ENCODE results near the gene TUBB8B. TPM values are rescaled to one million over a fixed set of nuclear protein-coding genes. Genes with fewer than 3 reads are reported as not detected.
"Not testable (repeated sequence)": the region's sequence is repeated elsewhere in the genome, so short reads cannot be mapped to it uniquely, and the experiment has no call there.

The TUBB8B gene
- total RNA-seq, 1 experiment from 2014 or later: 1.0 TPM

DNA sequence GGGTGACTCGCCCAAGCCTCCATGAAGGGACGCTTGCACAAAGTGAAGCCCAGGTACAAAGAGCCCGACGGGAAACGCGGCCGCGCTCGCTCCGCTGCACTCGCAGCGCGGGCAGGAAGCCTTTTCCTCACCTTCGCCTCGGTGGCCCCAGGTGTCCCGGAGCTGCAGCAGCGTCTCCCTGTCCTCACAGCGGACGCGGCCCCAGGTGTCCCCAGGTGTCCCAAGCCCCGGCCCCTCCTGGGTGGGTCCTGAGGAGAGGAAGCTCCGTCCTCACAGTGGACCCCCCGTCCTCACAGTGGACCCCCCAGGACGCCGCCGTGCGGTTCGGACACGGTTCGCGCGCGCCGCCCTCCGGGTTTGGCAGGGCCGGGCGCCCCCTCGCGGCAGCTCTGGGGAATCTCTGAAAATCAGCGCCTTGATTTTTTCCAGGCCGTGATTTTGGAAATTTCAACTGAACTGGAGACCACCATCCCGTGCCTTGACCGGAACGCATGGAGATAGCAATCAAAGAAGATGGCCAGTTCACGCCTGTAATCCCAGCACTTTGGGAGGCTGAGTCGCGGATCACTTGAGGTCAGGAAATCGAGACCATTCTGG, 23.9 kb upstream of the TUBB8B start:
- not testable (repeated sequence) for H2BK120ac ChIP-seq (ENCODE audit: low read depth, low read length, poor library complexity, severe bottlenecking); H3K9ac ChIP-seq (ENCODE audit: extremely low read depth, insufficient read length, low read length); H3K27me3 Mint-ChIP-seq (ENCODE audit: low read depth); H3K23me2 ChIP-seq (ENCODE audit: insufficient read length, low read depth, low read length, poor library complexity, severe bottlenecking); H3K4ac ChIP-seq (ENCODE audit: low read depth, low read length); H3K4me2 ChIP-seq (ENCODE audit: insufficient read depth, insufficient read length, low read length); H3K36me3 Mint-ChIP-seq (ENCODE audit: insufficient read depth in 1 of 3, low read depth in 3 of 3); H2BK5ac ChIP-seq (ENCODE audit: insufficient read length, low read length); H2AFZ ChIP-seq (ENCODE audit: low read length); H4K8ac ChIP-seq (replicated peaks; ENCODE audit: insufficient read length, low read depth, low read length); H3T11ph ChIP-seq (ENCODE audit: low read length); DNase-seq; H3K4me1 ChIP-seq (ENCODE audit: insufficient read depth, low read length); H3K23ac ChIP-seq (ENCODE audit: insufficient read length, low read depth, low read length); H3K4me3 Mint-ChIP-seq; H2BK15ac ChIP-seq (ENCODE audit: low read depth, low read length); H3K9me3 ChIP-seq (ENCODE audit: control insufficient read depth, low read depth, low read length); H2BK20ac ChIP-seq (ENCODE audit: low read depth, low read length, poor library complexity, severe bottlenecking); H2AK5ac ChIP-seq (ENCODE audit: insufficient read length, low read length); H3K56ac ChIP-seq (ENCODE audit: insufficient read length, low read depth, low read length); H3K4me1 Mint-ChIP-seq; H4K91ac ChIP-seq (ENCODE audit: insufficient read length, low read depth, low read length); H3K27ac ChIP-seq (ENCODE audit: insufficient read length, low read depth, low read length); H3K27ac Mint-ChIP-seq; H3K79me1 ChIP-seq (ENCODE audit: insufficient read depth, low read depth, low read length, poor library complexity, severe bottlenecking); H3K14ac ChIP-seq (ENCODE audit: insufficient read depth, low read length); H4K5ac ChIP-seq (ENCODE audit: insufficient read length, low read depth, low read length); H3K79me2 ChIP-seq (ENCODE audit: insufficient read depth, low read length); H4K20me1 ChIP-seq (ENCODE audit: control insufficient read depth, insufficient read depth, insufficient read length); H2BK12ac ChIP-seq (ENCODE audit: insufficient read length, low read depth, low read length); H3K18ac ChIP-seq (ENCODE audit: insufficient read length, low read depth, low read length); H3K27me3 ChIP-seq (ENCODE audit: insufficient read depth, low read length)
- H3K9me3 Mint-ChIP-seq: peaks cover 51 to 72% of the 10 kb centered on the region in 2 experiments
- no CpG with 5 or more reads among the region's 48 CpGs for WGBS (ENCODE audit: extremely low coverage, insufficient read length, low lambda C conversion rate)

DNA sequence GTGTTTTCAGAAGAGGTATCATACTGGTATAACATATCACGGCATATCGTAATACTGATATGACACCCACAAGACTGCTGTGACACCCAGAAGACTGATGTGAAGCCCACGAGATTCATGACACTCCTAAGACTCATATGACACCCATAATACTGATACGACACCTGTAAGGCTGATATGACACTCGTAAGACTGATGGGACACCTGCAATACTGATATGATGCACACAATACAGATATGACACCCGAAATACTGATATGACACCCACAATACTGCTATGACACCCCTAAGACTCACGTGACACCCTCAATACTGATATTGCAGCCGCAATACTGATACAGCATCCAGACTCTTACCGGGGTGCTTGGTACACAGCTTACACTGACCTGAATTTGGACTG, 18.3 kb upstream of the TUBB8B start:
- not testable (repeated sequence) for H3K36me3 Mint-ChIP-seq (ENCODE audit: insufficient read depth in 1 of 3, low read depth in 3 of 3); H3K9me3 ChIP-seq (ENCODE audit: control insufficient read depth, low read depth, low read length)

More for the DNA sequence above, 18.3 kb upstream of the TUBB8B start:
- H2BK15ac ChIP-seq (ENCODE audit: low read depth, low read length); H2BK5ac ChIP-seq (ENCODE audit: insufficient read length, low read length); H4K91ac ChIP-seq (ENCODE audit: insufficient read length, low read depth, low read length); H3K14ac ChIP-seq (ENCODE audit: insufficient read depth, low read length); H3K79me1 ChIP-seq (ENCODE audit: insufficient read depth, low read depth, low read length, poor library complexity, severe bottlenecking); H2AK5ac ChIP-seq (ENCODE audit: insufficient read length, low read length); H3K4ac ChIP-seq (ENCODE audit: low read depth, low read length); DNase-seq; H3K27me3 ChIP-seq (ENCODE audit: insufficient read depth, low read length); H3K23me2 ChIP-seq (ENCODE audit: insufficient read length, low read depth, low read length, poor library complexity, severe bottlenecking); H3K27ac Mint-ChIP-seq; H3K4me1 ChIP-seq (ENCODE audit: insufficient read depth, low read length); H4K20me1 ChIP-seq (ENCODE audit: control insufficient read depth, insufficient read depth, insufficient read length); H3K56ac ChIP-seq (ENCODE audit: insufficient read length, low read depth, low read length); H3K27ac ChIP-seq (ENCODE audit: insufficient read length, low read depth, low read length); H2BK120ac ChIP-seq (ENCODE audit: low read depth, low read length, poor library complexity, severe bottlenecking); H2BK20ac ChIP-seq (ENCODE audit: low read depth, low read length, poor library complexity, severe bottlenecking); H3K27me3 Mint-ChIP-seq (ENCODE audit: low read depth); H3K4me1 Mint-ChIP-seq; H4K5ac ChIP-seq (ENCODE audit: insufficient read length, low read depth, low read length); H3K18ac ChIP-seq (ENCODE audit: insufficient read length, low read depth, low read length); H3K23ac ChIP-seq (ENCODE audit: insufficient read length, low read depth, low read length); H3K9ac ChIP-seq (ENCODE audit: extremely low read depth, insufficient read length, low read length); H4K8ac ChIP-seq (replicated peaks; ENCODE audit: insufficient read length, low read depth, low read length); H3T11ph ChIP-seq (ENCODE audit: low read length); H3K4me3 Mint-ChIP-seq; H2AFZ ChIP-seq (ENCODE audit: low read length); H2BK12ac ChIP-seq (ENCODE audit: insufficient read length, low read depth, low read length); H3K4me2 ChIP-seq (ENCODE audit: insufficient read depth, insufficient read length, low read length); H3K79me2 ChIP-seq (ENCODE audit: insufficient read depth, low read length): not testable (repeated sequence)
- WGBS (ENCODE audit: extremely low coverage, insufficient read length, low lambda C conversion rate): no CpG with 5 or more reads among the region's 9 CpGs
- H3K9me3 Mint-ChIP-seq: peaks cover 52 to 77% of the 10 kb centered on the region in 2 experiments

Measured in H9 (cell line).